NOMO-1 (cell line): ENCODE data around the gene DIAPH2.

ENCODE experiments used
- DNase-seq, 2 experiments: peaks; one replicate each; lab custom pipeline; 2025; ENCODE audit not compliant: unreplicated experiment in 2 of 2; lab: John Stamatoyannopoulos, UW

Gene DIAPH2

DNA sequence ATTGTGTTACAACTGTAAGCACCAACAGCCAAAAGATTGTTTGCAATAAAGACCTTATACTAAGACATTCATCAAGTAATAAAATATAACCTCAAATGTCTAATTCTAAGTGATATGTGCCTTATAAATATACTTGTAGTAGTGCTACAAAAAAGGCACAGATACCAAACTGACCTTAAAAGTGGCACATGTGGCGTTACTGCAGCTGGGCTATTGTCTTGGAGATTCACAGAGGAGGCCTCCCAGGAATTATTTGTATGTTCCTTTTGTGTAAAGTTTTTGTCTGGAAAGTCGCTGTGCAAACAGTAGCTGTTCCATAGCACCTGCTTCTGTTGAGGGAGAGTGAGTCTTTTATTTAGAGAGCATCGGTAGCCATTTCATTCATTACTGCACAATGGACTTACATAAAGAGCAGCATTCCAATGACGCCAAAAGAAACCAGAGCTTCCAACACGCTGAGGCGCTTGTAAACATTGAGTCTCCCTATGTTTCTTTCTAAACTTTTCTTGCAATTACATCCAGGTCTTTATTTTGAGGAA lies 342.8 kb downstream of the DIAPH2 start:
- no peak for DNase-seq

DNA sequence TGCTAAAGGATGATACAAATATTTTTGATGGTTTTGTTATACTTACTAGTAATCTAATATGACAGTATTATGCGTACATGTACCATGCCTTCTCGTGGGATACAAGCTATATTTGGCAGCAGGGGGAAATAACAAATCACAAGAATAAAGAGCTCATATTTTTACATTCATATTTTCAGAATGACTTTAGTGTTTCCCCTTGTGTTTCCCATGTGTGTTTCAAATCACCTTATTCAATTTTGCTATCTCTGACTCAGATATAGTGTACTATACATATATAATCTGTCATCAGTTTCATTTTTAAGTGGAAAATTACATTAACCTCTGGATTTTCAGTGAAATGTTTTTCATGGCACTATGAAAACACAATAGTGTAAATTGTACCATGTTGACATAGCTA lies 345.8 kb downstream of the DIAPH2 start:
- no peak for DNase-seq

DNA sequence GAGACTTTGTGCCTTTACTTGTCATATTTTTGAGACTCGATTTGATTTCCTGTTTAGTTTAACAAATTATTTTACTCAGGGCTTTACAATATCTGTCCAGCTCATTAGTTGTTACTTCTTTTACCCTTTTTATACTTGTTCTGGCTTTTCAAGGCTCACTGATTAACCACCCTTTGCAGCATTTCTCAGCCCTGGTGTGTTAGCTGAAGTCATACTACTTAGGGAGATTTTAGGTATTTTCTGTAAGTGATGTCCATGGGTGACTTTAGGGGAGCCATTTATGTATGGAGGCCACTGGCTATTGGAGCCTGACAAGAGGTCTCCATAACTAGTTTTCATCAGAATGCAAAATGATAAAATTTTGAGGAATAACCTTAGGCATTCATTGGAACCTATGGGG lies 346.3 kb downstream of the DIAPH2 start:
- no peak for DNase-seq

DNA sequence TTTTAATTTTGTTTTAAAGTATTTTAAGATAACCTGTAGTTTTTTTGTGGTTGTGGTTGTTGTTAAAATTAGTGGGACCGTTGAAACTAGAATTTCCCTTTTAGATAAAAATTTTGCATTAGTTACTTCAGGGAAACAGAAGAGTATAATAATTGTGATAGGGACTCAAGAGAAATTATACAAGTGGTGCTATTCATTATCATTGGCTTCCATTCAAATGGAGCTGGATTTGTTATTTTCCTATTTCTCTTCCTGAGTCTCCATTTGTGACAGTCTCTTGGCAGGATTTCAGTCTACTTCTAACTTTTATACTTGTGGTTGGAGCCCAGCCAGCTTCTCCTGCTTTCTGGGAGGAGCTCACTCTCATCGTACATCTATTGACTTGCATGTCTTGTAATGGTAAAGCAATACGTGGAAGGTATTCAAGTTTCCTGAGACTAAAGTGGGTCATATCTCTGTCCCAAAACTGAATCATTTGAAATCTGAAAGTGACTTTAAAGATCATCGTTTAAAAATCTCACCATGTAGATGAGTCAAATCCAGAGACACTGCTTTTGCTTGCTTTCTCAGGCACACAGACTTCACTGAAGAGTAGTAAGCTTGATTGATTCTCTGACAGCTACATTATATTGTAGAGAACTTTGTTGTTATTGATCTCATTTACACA lies 354.9 kb downstream of the DIAPH2 start:
- no peak for DNase-seq

DNA sequence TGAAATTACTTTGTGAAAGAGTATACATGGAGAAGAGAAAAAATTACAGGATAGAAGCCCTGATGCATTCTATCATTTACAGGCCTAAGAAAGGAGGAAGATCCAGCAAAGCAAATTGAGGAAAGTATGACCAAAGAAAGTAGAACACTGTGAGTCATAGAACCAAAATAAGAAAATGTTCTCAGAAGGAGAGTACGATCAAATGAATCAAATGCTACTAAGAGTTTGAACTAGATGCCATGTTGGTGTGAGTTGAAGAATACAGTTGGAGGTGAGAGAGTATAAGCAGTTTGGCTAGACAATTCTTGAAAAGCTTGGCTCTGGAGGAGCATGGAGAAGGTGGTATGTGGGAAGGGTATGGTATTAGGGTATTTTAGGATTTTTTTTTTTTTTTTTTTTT lies 360.8 kb downstream of the DIAPH2 start:
- DNase-seq = no peak

GRCh38 chrX:97046867-97047266 lies 362.2 kb downstream of the DIAPH2 start:
- no peak for DNase-seq

GRCh38 chrX:97050392-97050791 lies 365.8 kb downstream of the DIAPH2 start:
- no peak for DNase-seq

- DNase-seq = no peak
Observed at GRCh38 chrX:97057349-97057909, 372.8 kb downstream of the DIAPH2 start.

- DNase-seq = no peak
Observed at GRCh38 chrX:97060020-97060419, 375.4 kb downstream of the DIAPH2 start.

DNA sequence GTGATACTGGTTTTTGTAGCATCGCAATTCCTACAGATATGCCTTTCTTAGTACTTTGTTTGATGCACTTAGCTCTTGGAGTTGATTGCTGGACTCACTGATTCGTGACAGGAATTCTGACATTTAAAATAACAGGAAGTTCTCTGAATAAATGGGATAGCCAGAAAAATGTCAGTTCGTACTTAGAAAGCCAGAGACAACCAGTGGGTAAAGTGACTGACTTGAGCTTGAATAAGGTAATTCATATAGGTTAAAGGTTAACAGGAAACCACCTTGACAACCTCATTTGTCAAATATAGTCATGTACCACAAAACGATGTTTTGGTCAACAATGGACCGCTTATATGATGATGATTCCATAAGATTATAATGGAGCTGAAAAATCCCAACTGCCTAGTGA lies 380.4 kb downstream of the DIAPH2 start:
- DNase-seq = no peak

DNA sequence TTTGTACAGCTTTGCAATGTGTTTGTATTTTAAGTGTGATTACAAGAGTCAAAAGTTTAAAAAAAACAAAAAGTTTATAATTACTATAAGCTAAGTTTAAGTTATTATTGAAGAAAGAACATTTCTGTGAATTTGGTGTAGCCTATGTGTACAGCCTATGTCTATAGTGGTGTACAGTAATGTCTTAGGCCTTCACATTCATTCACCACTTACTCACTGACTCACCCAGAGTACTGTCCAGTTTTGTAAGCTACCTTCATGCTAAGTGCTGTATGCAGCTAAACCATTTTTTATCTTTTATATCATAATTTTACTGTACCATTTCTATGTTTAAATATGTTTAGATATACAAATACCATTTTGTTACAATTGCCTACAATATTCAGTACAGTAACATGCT lies 381.3 kb downstream of the DIAPH2 start:
- no peak for DNase-seq

- no peak for DNase-seq
Observed at GRCh38 chrX:97066381-97066780, 381.7 kb downstream of the DIAPH2 start.

DNA sequence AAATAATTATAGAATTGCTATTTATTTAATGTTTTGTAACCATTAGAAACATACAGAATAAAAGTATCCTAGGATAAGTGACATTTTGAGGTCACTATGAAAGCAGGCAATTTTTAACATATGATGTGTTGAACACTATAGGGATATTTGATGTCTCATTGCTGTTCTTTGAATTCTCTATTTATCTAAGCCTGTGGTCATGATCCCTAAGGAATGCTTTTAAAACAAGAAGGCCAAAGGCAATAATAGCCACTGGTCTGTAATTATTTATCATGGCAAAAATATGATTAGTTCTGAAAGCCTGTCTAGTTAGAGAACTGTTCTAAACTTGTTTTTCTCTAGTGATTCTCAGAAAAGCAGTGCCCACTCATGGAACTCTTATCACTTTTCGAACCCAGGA lies 385.7 kb downstream of the DIAPH2 start:
- DNase-seq = no peak

DNA sequence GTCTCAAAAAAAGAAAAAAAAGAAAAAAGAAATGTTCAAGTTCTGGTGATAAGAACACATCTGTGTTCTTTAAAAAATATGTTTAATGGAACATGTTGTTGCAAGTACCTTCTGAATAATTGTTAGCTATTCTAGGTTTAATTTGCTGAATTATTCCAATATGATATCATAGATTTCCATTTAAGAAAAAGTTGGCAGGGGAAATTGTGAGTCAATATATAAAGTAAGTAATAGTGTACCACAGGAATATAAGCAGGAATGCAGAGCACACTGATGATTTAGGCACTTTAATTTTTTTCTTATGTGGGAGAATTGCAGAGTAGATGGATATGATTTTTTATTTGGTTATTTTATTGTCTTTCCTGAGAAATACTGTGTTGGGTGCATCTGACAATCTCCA lies 389.8 kb downstream of the DIAPH2 start:
- no peak for DNase-seq

- DNase-seq = no peak
Observed at GRCh38 chrX:97089116-97089515, 404.5 kb downstream of the DIAPH2 start.

- no peak for DNase-seq
Observed at GRCh38 chrX:97096385-97096784, 411.7 kb downstream of the DIAPH2 start.

DNA sequence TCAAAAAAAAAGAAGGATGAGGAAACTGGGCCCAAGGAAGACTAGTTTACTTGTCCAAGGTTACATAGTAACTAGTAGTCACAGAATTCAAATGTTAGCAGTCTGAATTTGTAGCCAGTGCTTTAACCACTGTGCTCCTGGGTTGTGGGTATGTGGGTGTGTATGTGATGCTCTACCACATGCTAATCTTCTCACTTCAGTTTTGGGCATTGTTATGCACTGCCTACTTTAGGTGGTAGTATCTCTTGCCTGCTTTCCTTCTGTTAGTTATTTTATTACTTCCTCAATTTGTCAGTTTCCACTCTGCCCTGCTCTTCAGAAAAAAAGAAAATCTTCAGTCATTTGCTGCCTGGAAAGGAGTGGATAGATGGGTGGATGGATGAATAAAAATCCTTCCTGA lies 418.3 kb downstream of the DIAPH2 start:
- no peak for DNase-seq

GRCh38 chrX:97109730-97110129 lies 425.1 kb downstream of the DIAPH2 start:
- DNase-seq = no peak

DNA sequence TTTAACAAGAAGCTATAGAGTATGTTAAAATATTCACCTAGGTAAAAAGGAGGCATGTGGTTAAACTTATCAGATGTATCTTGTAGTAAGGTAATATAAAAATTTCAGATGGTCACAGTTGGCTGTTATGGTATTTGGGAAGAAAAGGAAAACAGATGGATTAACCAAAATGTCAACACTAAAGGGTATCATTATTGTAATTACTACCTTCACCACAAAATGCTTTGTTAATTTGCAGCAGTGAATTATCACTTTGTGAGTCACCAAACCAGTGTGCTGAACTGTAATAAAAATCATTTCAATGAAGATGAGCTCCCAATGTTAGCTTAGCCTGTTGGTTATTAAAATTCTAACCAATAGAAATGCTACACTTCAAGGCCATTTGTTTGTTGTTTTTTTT lies 432.9 kb downstream of the DIAPH2 start:
- DNase-seq = no peak

- DNase-seq = no peak
Observed at GRCh38 chrX:97119474-97120109, 434.9 kb downstream of the DIAPH2 start.

DNA sequence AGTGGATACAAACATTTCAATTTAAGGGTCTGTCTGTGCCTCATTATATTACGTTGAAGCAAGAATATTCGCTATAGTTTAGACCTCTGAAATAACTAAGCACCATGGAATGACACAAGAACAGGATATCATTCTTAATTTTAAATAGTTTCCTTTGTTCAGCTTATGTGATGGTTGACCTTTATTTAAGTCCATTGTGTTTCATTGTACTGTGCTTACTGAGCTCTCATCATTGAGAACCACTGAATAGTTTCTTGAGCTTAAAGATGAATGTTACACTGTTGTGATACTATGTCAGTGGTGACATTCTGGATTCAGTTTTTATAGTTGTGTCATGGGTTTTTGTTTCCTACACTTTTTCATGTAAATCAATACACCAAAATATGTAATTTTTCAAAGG lies 438.4 kb downstream of the DIAPH2 start:
- no peak for DNase-seq

GRCh38 chrX:97126020-97126419 lies 441.4 kb downstream of the DIAPH2 start:
- no peak for DNase-seq
